Coronary artery (tissue), 2 donors: ENCODE data around the gene PCNA.

ENCODE experiments used
- DNase-seq: peaks from one replicate; pipeline ENCODE4 v3.0.0-alpha.2; 2017; ENCODE audit warnings: low spot score
- H3K27ac ChIP-seq, 2 donors: fragments of 200-600 bp; sonication (generic); one replicate each; pipeline ENCODE4 v1.5.1; 2016 to 2019
- H3K4me3 ChIP-seq: fragments of 200-600 bp; sonication (generic); 2 replicates; pipeline ENCODE4 v1.5.1; 2016; ENCODE audit warnings: mild to moderate bottlenecking, moderate library complexity
- CTCF ChIP-seq: fragments of 200-600 bp; sonication (generic); IDR thresholded peaks from one replicate; pipeline ENCODE4 v1.5.1; 2019; ENCODE audit warnings: antibody characterized with exemption

The PCNA gene

GRCh38 chr20:5118220-5119142 is 1.3 kb downstream of the PCNA start:
- H3K4me3 ChIP-seq, result peak overlapping the region; percentile 83
- H3K27ac ChIP-seq, result no peak overlapping the region
- no peak for TF ChIP-seq CTCF
- DNase-seq, result no peak

GRCh38 chr20:5116875-5117274 is 2.9 kb downstream of the PCNA start:
- Histone ChIP-seq H3K27ac (no peak overlapping the region), H3K4me3 (no peak overlapping the region)
- DNase-seq, result no peak
- TF ChIP-seq CTCF, result no peak

- Histone ChIP-seq H3K27ac (no peak overlapping the region), H3K4me3 (no peak overlapping the region)
- TF ChIP-seq CTCF, result no peak
- DNase-seq, result no peak
Measured at GRCh38 chr20:5114403-5114802, 5.4 kb downstream of the PCNA start.

- no peak for TF ChIP-seq CTCF
- H3K27ac ChIP-seq, result peak overlapping the region; percentile 96 to 97
- H3K4me3 ChIP-seq, result peak overlapping the region; percentile 79
- no peak for DNase-seq
Measured at GRCh38 chr20:5113615-5113986, 6.2 kb downstream of the PCNA start.

GRCh38 chr20:5109276-5109675 is 10.5 kb downstream of the PCNA start:
- no peak overlapping the region for H3K4me3 ChIP-seq
- no peak for DNase-seq
- TF ChIP-seq CTCF, result no peak
- no peak overlapping the region for H3K27ac ChIP-seq

GRCh38 chr20:5104479-5104878 is 15.3 kb downstream of the PCNA start:
- DNase-seq, result no peak
- TF ChIP-seq CTCF, result no peak
- Histone ChIP-seq H3K27ac (no peak overlapping the region), H3K4me3 (no peak overlapping the region)
